Epithelial cell of proximal tubule (primary cell): Measurements from ENCODE around the gene CARMIL1. TPM values are rescaled to one million over a fixed set of nuclear protein-coding genes. Genes with fewer than 3 reads are reported as not detected.

ENCODE experiments used
- DNase-seq: peaks from one replicate; pipeline ENCODE4 v3.0.0-alpha.2; 2011; ENCODE audit warnings: low read depth
- H3K4me3 ChIP-seq: 2 replicates; pipeline ENCODE4 v1.5.1; 2011; ENCODE audit warnings: low read depth, mild to moderate bottlenecking, low read length
- CTCF ChIP-seq: conservative IDR thresholded peaks from 2 replicates; pipeline ENCODE4 v1.5.1; 2012; ENCODE audit warnings: low read depth, mild to moderate bottlenecking, low read length
- total RNA-seq: library from RNA; depleted of rRNA; stranded (reverse); fragments of >200 nt; gene quantifications from 2 replicates; pipeline ENCODE4 v1.2.3, GENCODE V29; 2015

The CARMIL1 gene
- total RNA-seq, 1 donor from 2014 or later, result 27.7 TPM

GRCh38 chr6:25450469-25451198, 171.5 kb downstream of the CARMIL1 start:
- DNase-seq, result no peak

DNA sequence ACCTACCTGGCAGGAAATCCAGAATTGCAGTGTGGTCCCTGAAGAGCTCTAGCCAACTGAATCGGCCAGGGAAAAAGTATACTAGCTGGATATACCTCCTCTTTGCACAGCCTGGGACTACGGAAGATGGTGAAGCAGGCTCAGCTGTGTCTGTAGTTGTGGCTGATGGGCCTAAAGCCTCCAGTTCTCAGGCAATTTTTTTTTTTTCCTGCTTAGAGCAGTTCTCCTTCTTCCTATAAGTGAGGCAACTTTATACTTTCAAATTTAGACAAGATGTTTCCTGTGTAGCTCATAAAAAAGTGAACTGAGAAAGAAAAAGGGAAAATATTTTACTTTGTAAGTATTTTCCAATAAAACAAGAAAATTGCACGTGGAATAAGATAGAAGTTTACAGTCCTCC, 172.9 kb downstream of the CARMIL1 start:
- DNase-seq, result no peak
- TF ChIP-seq CTCF, result no peak
- no peak overlapping the region for H3K4me3 ChIP-seq

More at GRCh38 chr6:25450469-25451198, 171.5 kb downstream of the CARMIL1 start:
- no peak overlapping the region for H3K4me3 ChIP-seq
- TF ChIP-seq CTCF, result no peak

DNA sequence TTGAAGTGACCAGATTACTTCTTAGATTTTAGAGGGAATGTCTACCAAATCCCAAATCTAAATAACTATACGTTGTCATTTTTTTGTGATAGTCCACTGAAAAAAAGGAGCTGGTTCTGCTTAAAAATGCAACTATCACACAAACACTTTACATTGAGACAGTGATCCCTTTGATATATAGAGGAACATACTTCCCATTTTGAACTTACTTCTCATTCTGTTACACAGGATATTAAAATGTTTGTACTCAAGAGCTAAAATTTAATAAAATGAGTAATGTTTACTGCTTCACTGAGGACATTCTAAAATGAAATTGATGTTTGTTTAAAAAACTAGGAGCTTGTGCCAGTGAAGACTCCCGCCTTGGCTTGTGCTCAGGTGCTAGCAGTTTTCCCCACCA, 174.1 kb downstream of the CARMIL1 start:
- H3K4me3 ChIP-seq, result no peak overlapping the region
- TF ChIP-seq CTCF, result no peak
- DNase-seq, result no peak

DNA sequence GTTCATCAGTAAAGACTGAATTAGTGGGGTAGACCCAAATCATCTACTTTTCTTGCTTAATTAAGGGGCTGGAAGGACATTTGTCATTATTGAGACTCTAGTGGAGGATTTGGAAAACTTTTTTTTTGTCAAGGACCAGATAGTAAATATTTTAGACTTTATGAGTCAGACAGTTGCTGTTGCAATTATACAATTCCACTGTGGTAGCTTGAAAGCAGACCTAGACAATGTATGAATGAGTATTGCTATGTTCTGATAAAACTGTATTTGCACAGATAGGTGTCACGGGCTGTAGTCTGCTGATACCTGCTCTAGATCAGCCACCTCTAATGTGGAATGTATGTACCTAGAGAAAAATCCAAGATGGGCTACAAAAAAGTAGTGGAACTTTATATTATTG, 175.0 kb downstream of the CARMIL1 start:
- TF ChIP-seq CTCF, result no peak
- H3K4me3 ChIP-seq, result no peak overlapping the region
- no peak for DNase-seq

DNA sequence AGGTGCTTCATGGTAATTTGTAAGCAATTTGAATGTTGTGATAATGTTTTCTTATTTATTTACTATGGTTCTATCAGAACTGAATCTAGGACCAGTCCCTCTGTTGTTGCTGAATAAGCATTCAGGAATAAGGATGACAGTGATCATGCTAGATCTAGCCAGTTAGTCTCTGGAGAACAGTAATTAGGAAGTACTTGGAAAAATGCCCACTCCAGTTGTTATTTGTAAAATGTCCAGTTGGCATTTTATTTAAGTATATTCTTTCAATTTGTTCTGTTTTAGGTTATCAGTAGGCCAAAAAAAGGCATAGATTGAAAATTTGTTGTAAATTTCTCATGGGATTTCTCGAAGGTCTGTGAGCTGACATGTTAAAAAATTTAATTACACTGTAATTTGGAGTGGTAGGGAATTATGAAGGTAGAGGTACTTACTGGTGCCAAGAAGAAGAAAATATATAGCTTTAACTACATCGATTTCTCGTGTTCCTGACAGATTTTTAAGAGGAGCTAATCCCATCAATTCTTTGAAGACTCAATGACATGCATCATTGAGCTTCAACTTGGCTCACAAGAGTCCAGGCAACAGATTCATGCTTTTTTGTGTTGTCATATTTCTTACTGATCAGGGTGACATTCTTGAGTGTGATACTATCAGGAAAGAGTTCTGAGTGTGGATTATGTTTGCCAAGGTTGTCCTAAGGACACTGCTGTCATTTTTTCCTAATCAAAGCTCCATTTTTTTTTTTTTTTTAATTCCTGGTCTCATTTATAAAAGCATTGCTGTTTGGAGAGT, 177.3 kb downstream of the CARMIL1 start:
- no peak for TF ChIP-seq CTCF
- no peak for DNase-seq
- H3K4me3 ChIP-seq, result no peak overlapping the region

- DNase-seq, result no peak
- no peak overlapping the region for H3K4me3 ChIP-seq
- no peak for TF ChIP-seq CTCF
Measured at GRCh38 chr6:25457516-25457915, 178.3 kb downstream of the CARMIL1 start.
